K562 (cell line): ENCODE data around the gene NIN. TPM values are rescaled to one million over a fixed set of nuclear protein-coding genes. Genes with fewer than 3 reads are reported as not detected.

ENCODE experiments used
- ATAC-seq: fragments of 200-7000 bp; cut with Tn5 transposase; 3 replicates; pipeline ENCODE4 v1.9.1; 2020; ENCODE audit warnings: moderate library complexity
- BruUV-seq: library from RNA; stranded (reverse); fragments of 400-500 nt; replicated peaks from 2 replicates; lab custom pipeline; 2021; lab: Mats Ljungman, UMichigan
- CTCF ChIA-PET: fragments of 300-600 bp; formaldehyde crosslinking; extraction: SDS; loops from one replicate; lab custom pipeline; 2021; ENCODE audit warnings: low intra/inter-chr PET ratio; lab: Yijun Ruan, JAX
- POLR2A ChIA-PET: fragments of 300-600, 350-650 bp; sonication (Branson Sonifier 250); formaldehyde crosslinking; extraction: SDS; loops from one replicate; lab custom pipeline; 2021; ENCODE audit warnings: antibody characterized with exemption, inconsistent platforms; lab: Yijun Ruan, JAX
- DNase-seq, 4 experiments: peaks; one replicate each; pipeline versions ENCODE4 v3.0.0 to v3.0.0-alpha.2; 2011 to 2018; ENCODE audit warnings: low spot score in 3 of 4, mixed read lengths in 3 of 4; ENCODE audit errors: extremely low read depth in 1 of 4
- FAIRE-seq: peaks from 2 replicates; lab custom pipeline; 2011; peaks lifted over from hg19 to GRCh38; lab: Jason Lieb, UNC
- H2AFZ ChIP-seq: 2 replicates; pipeline ENCODE4 v1.6.0; 2011; ENCODE audit warnings: low read depth, low read length, control low read depth, inconsistent platforms
- H3K27ac ChIP-seq: fragments of 200-600 bp; 3 replicates; pipeline ENCODE4 v1.8.0; 2011; ENCODE audit warnings: low read depth, mild to moderate bottlenecking, control low read depth, inconsistent platforms, low read length, moderate library complexity, mixed read lengths; ENCODE audit errors: extremely low read depth
- H3K27me3 ChIP-seq, 2 experiments: fragments of 300-600 bp in 1 of 2; 2 replicates in 1 of 2; 3 replicates in 1 of 2; pipeline versions ENCODE4 v1.6.0 to v1.8.0; 2011; ENCODE audit warnings: inconsistent platforms in 2 of 2, low read length in 2 of 2, mild to moderate bottlenecking in 1 of 2, mixed read lengths in 1 of 2, moderate library complexity in 1 of 2; ENCODE audit not compliant: control insufficient read depth in 2 of 2, insufficient read depth in 2 of 2
- H3K36me3 ChIP-seq: fragments of 300-600 bp; 3 replicates; pipeline ENCODE4 v1.8.0; 2011; ENCODE audit warnings: mild to moderate bottlenecking, low read length, inconsistent platforms; ENCODE audit not compliant: control insufficient read depth, insufficient read depth
- H3K4me1 ChIP-seq, 2 experiments: fragments of 200-600 bp in 1 of 2; replicated peaks in 1 of 2; 2 replicates in 1 of 2; 3 replicates in 1 of 2; pipeline versions ENCODE4 v1.5.1 to v1.8.0; 2011; ENCODE audit warnings: inconsistent platforms in 2 of 2, low read length in 2 of 2, mild to moderate bottlenecking in 1 of 2, mixed read lengths in 1 of 2, moderate library complexity in 1 of 2; ENCODE audit not compliant: control insufficient read depth in 2 of 2, insufficient read depth in 2 of 2
- H3K4me2 ChIP-seq: 2 replicates; pipeline ENCODE4 v1.6.1; 2011; ENCODE audit warnings: low read length, control low read depth, inconsistent platforms, mixed read lengths; ENCODE audit not compliant: insufficient read depth
- H3K4me3 ChIP-seq: fragments of 200-600 bp; sonication (generic), shearing (Covaris generic); 2 replicates; pipeline ENCODE4 v1.5.1; 2016; ENCODE audit warnings: control low read depth, inconsistent platforms
- H3K79me2 ChIP-seq: fragments of 200-600 bp; 3 replicates; pipeline ENCODE4 v1.8.0; 2011; ENCODE audit warnings: low read length, inconsistent platforms; ENCODE audit not compliant: control insufficient read depth, insufficient read depth
- H3K9ac ChIP-seq, 2 experiments: 2 replicates each; pipeline versions ENCODE4 v1.6.0 to v1.6.1; 2011; ENCODE audit warnings: low read depth in 2 of 2, low read length in 2 of 2, control low read depth in 1 of 2, inconsistent platforms in 1 of 2, mild to moderate bottlenecking in 1 of 2, mixed read lengths in 1 of 2; ENCODE audit not compliant: insufficient read depth in 1 of 2
- H3K9me1 ChIP-seq: one replicate; pipeline ENCODE4 v1.6.0; 2011; ENCODE audit warnings: inconsistent platforms, mild to moderate bottlenecking, low read length, moderate library complexity; ENCODE audit not compliant: control insufficient read depth, insufficient read depth
- H3K9me3 ChIP-seq: replicated peaks from 2 replicates; pipeline ENCODE4 v1.5.1; 2011; ENCODE audit warnings: low read depth, low read length, inconsistent platforms; ENCODE audit not compliant: control insufficient read depth, insufficient read depth
- H4K20me1 ChIP-seq: replicated peaks from 2 replicates; pipeline ENCODE4 v1.6.1; 2011; ENCODE audit warnings: low read length, inconsistent platforms, mixed read lengths; ENCODE audit not compliant: control insufficient read depth, insufficient read depth
- CCNT2 ChIP-seq: IDR thresholded peaks from 2 replicates; pipeline ENCODE4 v1.6.1; 2011; ENCODE audit warnings: borderline replicate concordance, low read depth, mild to moderate bottlenecking, moderate library complexity, mixed read lengths, low read length; ENCODE audit not compliant: insufficient read length; ENCODE audit errors: extremely low read depth
- DMBX1 ChIP-seq: fragments of 250-450 bp; sonication (Bioruptor Pico); IDR thresholded peaks from 2 replicates; pipeline ENCODE4 v1.8.0; 2022; ENCODE audit warnings: inconsistent platforms, mild to moderate bottlenecking, moderate library complexity, borderline replicate concordance
- FOXJ3 ChIP-seq: sonication (generic); formaldehyde crosslinking; IDR thresholded peaks from 2 replicates; pipeline ENCODE4 v1.4.0; 2020; ENCODE audit warnings: mild to moderate bottlenecking, missing genetic modification reagents
- KAT2B ChIP-seq: IDR thresholded peaks from one replicate; pipeline ENCODE4 v1.6.1; 2012; ENCODE audit warnings: low read depth, mild to moderate bottlenecking, control low read depth, inconsistent platforms, low read length, moderate library complexity
- KDM2B ChIP-seq: fragments of 250-450 bp; sonication (Bioruptor Pico); IDR thresholded peaks from 2 replicates; pipeline ENCODE4 v1.8.0; 2021; ENCODE audit warnings: mild to moderate bottlenecking, moderate library complexity
- RBM22 ChIP-seq: fragments of 200-400 bp; formaldehyde crosslinking; IDR thresholded peaks from 2 replicates; pipeline ENCODE4 v1.6.1; 2018; ENCODE audit warnings: low read length, low read depth; ENCODE audit not compliant: poor library complexity, severe bottlenecking
- ZBTB17 ChIP-seq: fragments of 450-650 bp; formaldehyde crosslinking; IDR thresholded peaks from 2 replicates; pipeline ENCODE4 v1.4.0; 2020; ENCODE audit warnings: mild to moderate bottlenecking
- ZSCAN32 ChIP-seq: fragments of 450-650 bp; formaldehyde crosslinking; IDR thresholded peaks from 2 replicates; pipeline ENCODE4 v1.4.0; 2020; ENCODE audit warnings: mild to moderate bottlenecking, moderate library complexity
- WGBS: fragments of 100-300 bp; shearing (Covaris generic); methylation state at CpG from one replicate; pipeline ENCODE4 v1.1.6; 2016; ENCODE audit warnings: low coverage, mixed read lengths; ENCODE audit not compliant: insufficient coverage; ENCODE audit errors: missing lambda C conversion rate; 5-methylcytosine and 5-hydroxymethylcytosine counted together
- in situ Hi-C: fragments of 300-500 bp; cut with MboI; formaldehyde crosslinking; loops from 4 replicates; pipeline ENCODE4 v1.15.0; 2018; ENCODE audit warnings: inconsistent platforms, mixed read lengths
- intact Hi-C: fragments of 100-400 bp; cut with micrococcal nuclease; formaldehyde crosslinking; loops from 2 replicates; pipeline ENCODE4 v1.14.2; 2022
- polyA plus RNA-seq, 8 experiments: library from polyadenylated mRNA; depleted of rRNA in 4 of 8; stranded (reverse) in 5 of 8; unstranded in 3 of 8; fragments of >200 nt; fragmentation: Nextera tagmentation in 2 of 8; fragmentation: Illumina TruSeq in 1 of 8; extraction: Ambion mirVana in 2 of 8; extraction: Trizol in 1 of 8; gene quantifications; 2 replicates each; pipeline versions ENCODE4 v1.2.1 to v1.2.3, GENCODE V29; 2011 to 2014; ENCODE audit warnings: inconsistent platforms in 1 of 8, missing spikeins in 1 of 8
- total RNA-seq, 7 experiments: library from RNA; depleted of rRNA in 6 of 7; stranded (reverse); fragments of >200 nt in 6 of 7; fragmentation: Illumina TruSeq in 2 of 7; extraction: Trizol in 2 of 7; gene quantifications; 2 replicates each; pipeline versions ENCODE4 v1.2.1 to v1.2.3, GENCODE V29; 2011 to 2021; ENCODE audit warnings: low replicate concordance in 1 of 7
- TF ChIP-seq, protein P1 (sequence below): IDR thresholded peaks from 2 replicates; pipeline ENCODE4 v1.6.1; 2011; ENCODE audit not compliant: insufficient read length; ENCODE audit errors: extremely low read depth

NIN gene
- total and polyA plus RNA-seq, 9 of the 15 experiments (the other 6 are each of a cell fraction or from before 2014, with no cell fraction given), result 0.84 to 8.4 (median 5.0) TPM

DNA sequence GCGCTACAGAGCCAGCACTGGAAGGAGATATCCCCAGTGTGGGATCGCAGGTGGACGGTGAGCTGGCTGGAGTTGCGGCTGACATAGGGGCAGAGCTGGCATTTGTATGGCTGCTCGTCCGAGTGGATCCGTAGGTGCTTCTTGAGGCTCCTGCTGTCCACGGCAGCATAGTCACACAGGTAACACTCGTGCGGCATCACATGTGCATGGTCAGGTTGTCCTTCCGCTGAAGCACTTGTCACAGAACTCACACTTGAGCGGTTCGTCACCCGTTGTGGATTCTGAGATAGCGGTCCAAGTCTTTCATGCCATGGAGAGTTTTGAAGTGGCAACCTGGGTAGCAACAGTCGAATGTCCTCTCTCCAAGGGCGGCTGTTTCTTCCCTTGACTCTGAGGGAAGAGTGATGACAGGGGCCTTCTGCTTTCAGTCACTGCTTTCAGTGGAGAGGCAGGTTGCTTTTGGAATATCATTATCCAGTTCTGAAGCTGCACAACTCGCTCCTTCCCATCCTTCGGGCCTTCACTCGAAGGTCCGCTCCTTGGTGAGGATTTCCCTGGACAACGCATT, 125.9 kb downstream of the NIN start (continued):
- TF ChIP-seq FOXJ3 (CRISPR knock-in tag) (no peak), KAT2B (no peak), DMBX1 (no peak), CCNT2 (no peak), ZSCAN32 (no peak)
- TF ChIP-seq, protein P1, sequence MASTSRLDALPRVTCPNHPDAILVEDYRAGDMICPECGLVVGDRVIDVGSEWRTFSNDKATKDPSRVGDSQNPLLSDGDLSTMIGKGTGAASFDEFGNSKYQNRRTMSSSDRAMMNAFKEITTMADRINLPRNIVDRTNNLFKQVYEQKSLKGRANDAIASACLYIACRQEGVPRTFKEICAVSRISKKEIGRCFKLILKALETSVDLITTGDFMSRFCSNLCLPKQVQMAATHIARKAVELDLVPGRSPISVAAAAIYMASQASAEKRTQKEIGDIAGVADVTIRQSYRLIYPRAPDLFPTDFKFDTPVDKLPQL, result no peak
- TF ChIP-seq, all 486 proteins: peak for 0

- Histone ChIP-seq H3K79me2 (no peaks in the 10 kb centered on the region), H3K9me3 (no peaks in the 10 kb centered on the region), H3K9me1 (no peaks in the 10 kb centered on the region), H3K27me3 (peaks cover 6 to 40% of the 10 kb centered on the region in 2 experiments; a peak in 4 of 5 replicates)
- in situ Hi-C loops, result no loop called here
- ATAC-seq, result no peak
- no peak for TF ChIP-seq ZBTB17 (CRISPR knock-in tag)
- no peak for TF ChIP-seq RBM22
- no peak for TF ChIP-seq KDM2B
- TF ChIP-seq, all 486 proteins: peak for 0
- BruUV-seq, result no TSS peak
- FAIRE-seq (no peak), DNase-seq (no peak)
- Histone ChIP-seq H3K36me3 (no peaks in the 10 kb centered on the region), H2AFZ (no peak overlapping the region), H3K4me3 (no peak overlapping the region), H3K4me1 (peaks cover 0 to 5% of the 10 kb centered on the region in 2 experiments; a peak in 1 of 5 replicates), H3K27ac (no peak overlapping the region), H3K4me2 (no peak overlapping the region), H4K20me1 (no peaks in the 10 kb centered on the region), H3K9ac (no peak overlapping the region)
- intact Hi-C loops, result no loop called here
- ChIA-PET POLR2A (interaction anchor here (1.2 kb wide), 1 partner anchor 10 kb away, joined by 3 read pairs; no protein-coding TSS in a partner anchor), CTCF (no interaction called here)
- 25% methylated on average over 6 of the region's 26 CpGs for WGBS
These were observed 126.4 kb downstream of the NIN start for GRCh38 chr14:50704454-50705010.
